Liver (tissue), 9 donors: Measurements from ENCODE around the gene MRPL18. TPM values are rescaled to one million over a fixed set of nuclear protein-coding genes. Genes with fewer than 3 reads are reported as not detected.

ENCODE experiments used
- DNase-seq: peaks from one replicate; pipeline ENCODE4 v3.0.0-alpha.2; 2017; ENCODE audit warnings: low spot score
- H3K27ac ChIP-seq, 2 donors: one replicate each; pipeline ENCODE4 v1.7.0; 2013; ENCODE audit warnings: inconsistent platforms in 2 of 2, low read length in 2 of 2, control low read depth in 1 of 2, low read depth in 1 of 2, mild to moderate bottlenecking in 1 of 2
- H3K27me3 ChIP-seq, 4 donors: one replicate each; pipeline versions ENCODE4 v1.6.1 to v1.7.0; 2013; ENCODE audit warnings: low read length in 3 of 4, inconsistent platforms in 1 of 4, mild to moderate bottlenecking in 1 of 4, moderate library complexity in 1 of 4; ENCODE audit not compliant: control insufficient read depth in 4 of 4, insufficient read depth in 4 of 4
- H3K36me3 ChIP-seq, 4 donors: one replicate each; pipeline versions ENCODE4 v1.6.1 to v1.7.0; 2013; ENCODE audit warnings: low read length in 3 of 4, mild to moderate bottlenecking in 3 of 4, low read depth in 1 of 4, moderate library complexity in 1 of 4; ENCODE audit not compliant: control insufficient read depth in 4 of 4, insufficient read depth in 3 of 4
- H3K4me1 ChIP-seq, 4 donors: one replicate each; pipeline versions ENCODE4 v1.6.1 to v1.7.0; 2013; ENCODE audit warnings: low read length in 3 of 4, mild to moderate bottlenecking in 3 of 4, moderate library complexity in 1 of 4; ENCODE audit not compliant: control insufficient read depth in 4 of 4, insufficient read depth in 4 of 4
- H3K4me3 ChIP-seq, 3 donors: one replicate each; pipeline versions ENCODE4 v1.6.1 to v1.7.0; 2013; ENCODE audit warnings: low read length in 3 of 3, control low read depth in 1 of 3, low read depth in 1 of 3, mild to moderate bottlenecking in 1 of 3
- H3K9ac ChIP-seq, 2 donors: one replicate each; pipeline ENCODE4 v1.7.0; 2013; ENCODE audit warnings: low read length in 2 of 2, mild to moderate bottlenecking in 2 of 2, moderate library complexity in 2 of 2, control low read depth in 1 of 2, low read depth in 1 of 2
- H3K9me3 ChIP-seq, 4 donors: one replicate each; pipeline versions ENCODE4 v1.6.1 to v1.7.0; 2013; ENCODE audit warnings: low read length in 3 of 4; ENCODE audit not compliant: control insufficient read depth in 4 of 4
- ATF3 ChIP-seq: IDR thresholded peaks from 2 replicates; pipeline ENCODE4 v1.6.1; 2016; ENCODE audit warnings: antibody characterized with exemption
- EGR1 ChIP-seq, 2 donors: IDR thresholded peaks; 2 replicates each; pipeline ENCODE4 v1.6.1; 2016 to 2018; ENCODE audit warnings: antibody characterized with exemption in 2 of 2, low read depth in 2 of 2
- FOXA1 ChIP-seq: IDR thresholded peaks from 2 replicates; pipeline ENCODE4 v1.6.1; 2016; ENCODE audit warnings: antibody characterized with exemption
- FOXA2 ChIP-seq: IDR thresholded peaks from 2 replicates; pipeline ENCODE4 v1.6.1; 2016; ENCODE audit warnings: antibody characterized with exemption
- GABPA ChIP-seq, 2 donors: IDR thresholded peaks in 1 of 2; conservative IDR thresholded peaks in 1 of 2; 2 replicates each; pipeline ENCODE4 v1.6.1; 2016; ENCODE audit warnings: antibody characterized with exemption in 2 of 2, mild to moderate bottlenecking in 1 of 2, moderate library complexity in 1 of 2
- HNF4A ChIP-seq, 2 donors: conservative IDR thresholded peaks; 2 replicates each; pipeline ENCODE4 v1.6.1; 2016; ENCODE audit warnings: antibody characterized with exemption in 2 of 2, mild to moderate bottlenecking in 2 of 2
- HNF4G ChIP-seq: IDR thresholded peaks from 2 replicates; pipeline ENCODE4 v1.6.1; 2016; ENCODE audit warnings: antibody characterized with exemption
- NR2F2 ChIP-seq: IDR thresholded peaks from 2 replicates; pipeline ENCODE4 v1.6.1; 2016; ENCODE audit warnings: antibody characterized with exemption
- RAD21 ChIP-seq, 2 donors: IDR thresholded peaks; 2 replicates each; pipeline ENCODE4 v1.6.1; 2016; ENCODE audit warnings: antibody characterized with exemption in 2 of 2, mild to moderate bottlenecking in 2 of 2
- RXRA ChIP-seq, 2 donors: IDR thresholded peaks; 2 replicates each; pipeline ENCODE4 v1.6.1; 2017 to 2018; ENCODE audit warnings: antibody characterized with exemption in 2 of 2, mild to moderate bottlenecking in 1 of 2
- SP1 ChIP-seq: IDR thresholded peaks from 2 replicates; pipeline ENCODE4 v1.6.1; 2018; ENCODE audit warnings: antibody characterized with exemption, mild to moderate bottlenecking
- TAF1 ChIP-seq: conservative IDR thresholded peaks from 2 replicates; pipeline ENCODE4 v1.6.1; 2016; ENCODE audit warnings: antibody characterized with exemption, mild to moderate bottlenecking
- YY1 ChIP-seq: IDR thresholded peaks from 2 replicates; pipeline ENCODE4 v1.6.1; 2016; ENCODE audit warnings: antibody characterized with exemption, mild to moderate bottlenecking
- ZBTB33 ChIP-seq: IDR thresholded peaks from 2 replicates; pipeline ENCODE4 v1.6.1; 2016; ENCODE audit warnings: antibody characterized with exemption
- WGBS: extraction: QIAGEN DNeasy Blood & Tissue Kit; methylation state at CpG from one replicate; pipeline ENCODE4 v1.1.7; 2013; 5-methylcytosine and 5-hydroxymethylcytosine counted together
- polyA plus RNA-seq, 2 donors: library from polyadenylated mRNA; stranded (reverse) in 1 of 2; unstranded in 1 of 2; fragments of 200-250 nt in 1 of 2; fragments of >200 nt in 1 of 2; fragmentation: Nextera tagmentation in 1 of 2; extraction: Ambion mirVana in 1 of 2; gene quantifications; one replicate each; pipeline versions ENCODE4 v1.2.1 to v1.2.3, GENCODE V29; 2013 to 2015
- total RNA-seq, 2 donors: library from RNA; depleted of rRNA; stranded (reverse); fragments of >200 nt; gene quantifications; one replicate each; pipeline ENCODE4 v1.2.3, GENCODE V29; 2014
- TF ChIP-seq, protein P1 (sequence below): IDR thresholded peaks from 2 replicates; pipeline ENCODE4 v1.6.1; 2016; ENCODE audit warnings: antibody characterized with exemption
- TF ChIP-seq, protein P2 (sequence below): fragments of 150-350 bp; IDR thresholded peaks from 2 replicates; pipeline ENCODE4 v1.5.1; 2017; ENCODE audit warnings: improper control_type of control experiment, low read depth, low read length; ENCODE audit not compliant: missing input control
- donor health status: healthy.
- donor health status: healthy.
- donor health status: healthy.
- donor health status: healthy.
- donor health status: healthy.

MRPL18 gene
- total and polyA plus RNA-seq, 4 donors, result 32.5 to 61.9 (median 41.9) TPM

DNA sequence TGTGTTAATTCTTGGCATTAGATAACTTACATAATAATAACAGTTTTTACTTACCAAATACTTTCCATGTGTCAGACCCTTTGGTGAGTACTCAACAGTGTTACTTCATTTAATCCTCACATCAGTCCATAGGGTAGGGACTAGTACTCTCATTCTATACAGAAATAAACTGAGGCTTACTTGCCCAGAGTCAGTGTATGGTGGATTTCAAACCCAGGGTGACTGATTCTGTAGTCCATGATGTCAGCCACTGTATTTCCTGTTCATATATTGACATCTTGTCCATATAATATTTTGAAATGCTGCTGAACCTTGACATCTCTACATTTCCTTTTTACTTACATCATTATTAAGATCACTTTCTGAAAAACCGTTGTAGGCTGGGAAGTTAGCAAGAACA lies 7.3 kb downstream of the MRPL18 start:
- Histone ChIP-seq H3K27ac (no peak overlapping the region), H3K9me3 (no peaks in the 10 kb centered on the region), H3K4me1 (no peaks in the 10 kb centered on the region), H3K36me3 (peaks cover 6 to 28% (median 21%) of the 10 kb centered on the region in 4 donors), H3K4me3 (no peak overlapping the region), H3K9ac (no peak overlapping the region), H3K27me3 (no peaks in the 10 kb centered on the region)
- WGBS, result 42% methylated on average over 1 of the region's 1 CpG
- TF ChIP-seq EGR1 (IDR thresholded peaks at IDR 0.05; ENCODE audit: low read depth in 2 of 2) (no peak), RAD21 (IDR thresholded peaks at IDR 0.05) (no peak), RXRA (IDR thresholded peaks at IDR 0.05) (no peak), NR2F2 (no peak), FOXA1 (no peak), ATF3 (no peak), SP1 (no peak), TAF1 (no peak), HNF4A (conservative IDR thresholded peaks at IDR 0.05) (no peak), HNF4G (no peak), GABPA (IDR thresholded peaks at IDR 0.05 in 1 of 2, conservative IDR thresholded peaks at IDR 0.05 in 1 of 2) (no peak), FOXA2 (no peak)
- TF ChIP-seq, protein P1, sequence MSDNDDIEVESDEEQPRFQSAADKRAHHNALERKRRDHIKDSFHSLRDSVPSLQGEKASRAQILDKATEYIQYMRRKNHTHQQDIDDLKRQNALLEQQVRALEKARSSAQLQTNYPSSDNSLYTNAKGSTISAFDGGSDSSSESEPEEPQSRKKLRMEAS, result no peak
- no peak for DNase-seq

DNA sequence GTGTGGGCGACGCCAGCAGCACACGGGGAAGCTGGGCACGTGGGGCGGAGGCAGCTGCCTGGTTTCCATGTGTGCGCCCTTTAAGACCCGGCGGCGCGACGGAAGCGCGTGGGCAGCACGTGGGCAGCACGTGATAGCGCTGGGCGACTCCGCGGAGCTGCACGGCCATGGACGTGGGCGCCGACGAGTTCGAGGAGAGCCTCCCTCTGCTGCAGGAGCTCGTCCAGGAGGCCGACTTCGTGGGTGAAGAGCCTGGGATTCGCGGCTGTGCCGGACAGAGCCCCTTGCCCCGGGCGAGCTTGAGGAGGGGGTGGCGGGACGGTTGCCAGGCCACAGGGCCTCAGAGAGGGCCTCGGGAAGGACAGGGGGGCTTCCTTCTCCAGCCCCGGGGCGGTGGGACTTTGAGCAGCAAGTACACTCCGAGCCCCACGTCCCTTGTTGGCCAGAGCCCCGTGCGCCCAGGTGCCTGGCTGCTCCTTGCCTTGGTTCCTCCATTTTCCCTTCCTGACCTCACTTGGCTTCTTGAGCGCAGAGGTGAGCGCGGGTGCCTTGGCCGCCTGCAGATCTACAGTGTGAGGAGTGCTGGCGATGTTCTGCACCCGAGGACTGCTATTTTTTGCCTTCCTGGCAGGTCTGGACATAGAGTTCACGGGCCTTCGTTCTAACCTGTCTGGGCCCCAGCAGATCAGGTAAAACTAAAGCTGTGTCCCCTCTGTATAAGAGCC lies 10.0 kb downstream of the MRPL18 start, which contains the start of gene PNLDC1:
TSS of gene PNLDC1 (plus strand) at position 136 of the 725 bp plus-strand sequence. CDS start at position 168, 32 bp downstream.
- WGBS, result 93% methylated on average over 50 of the region's 50 CpGs
- TF ChIP-seq RXRA (IDR thresholded peaks at IDR 0.05) (no peak), FOXA2 (no peak), YY1 (no peak), GABPA (IDR thresholded peaks at IDR 0.05 in 1 of 2, conservative IDR thresholded peaks at IDR 0.05 in 1 of 2) (no peak), NR2F2 (no peak), HNF4A (conservative IDR thresholded peaks at IDR 0.05) (no peak), FOXA1 (no peak), EGR1 (IDR thresholded peaks at IDR 0.05; ENCODE audit: low read depth in 2 of 2) (no peak), SP1 (no peak)
- TF ChIP-seq, protein P2, sequence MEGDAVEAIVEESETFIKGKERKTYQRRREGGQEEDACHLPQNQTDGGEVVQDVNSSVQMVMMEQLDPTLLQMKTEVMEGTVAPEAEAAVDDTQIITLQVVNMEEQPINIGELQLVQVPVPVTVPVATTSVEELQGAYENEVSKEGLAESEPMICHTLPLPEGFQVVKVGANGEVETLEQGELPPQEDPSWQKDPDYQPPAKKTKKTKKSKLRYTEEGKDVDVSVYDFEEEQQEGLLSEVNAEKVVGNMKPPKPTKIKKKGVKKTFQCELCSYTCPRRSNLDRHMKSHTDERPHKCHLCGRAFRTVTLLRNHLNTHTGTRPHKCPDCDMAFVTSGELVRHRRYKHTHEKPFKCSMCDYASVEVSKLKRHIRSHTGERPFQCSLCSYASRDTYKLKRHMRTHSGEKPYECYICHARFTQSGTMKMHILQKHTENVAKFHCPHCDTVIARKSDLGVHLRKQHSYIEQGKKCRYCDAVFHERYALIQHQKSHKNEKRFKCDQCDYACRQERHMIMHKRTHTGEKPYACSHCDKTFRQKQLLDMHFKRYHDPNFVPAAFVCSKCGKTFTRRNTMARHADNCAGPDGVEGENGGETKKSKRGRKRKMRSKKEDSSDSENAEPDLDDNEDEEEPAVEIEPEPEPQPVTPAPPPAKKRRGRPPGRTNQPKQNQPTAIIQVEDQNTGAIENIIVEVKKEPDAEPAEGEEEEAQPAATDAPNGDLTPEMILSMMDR, result no peak
- no peak within 1 kb of the TSS for H3K4me3 ChIP-seq
- H3K9me3 ChIP-seq, result no peaks in the 10 kb centered on the region
- no peaks in the 10 kb centered on the region for H3K4me1 ChIP-seq
- H3K9ac ChIP-seq, result no peak within 1 kb of the TSS
- no peaks in the 10 kb centered on the region for H3K27me3 ChIP-seq
- DNase-seq, result no peak
- H3K36me3 ChIP-seq, result peaks cover 5 to 27% (median 20%) of the 10 kb centered on the region in 4 donors
- no peak within 1 kb of the TSS for H3K27ac ChIP-seq

GRCh38 chr6:159801935-159802334 lies 11.7 kb downstream of the MRPL18 start:
- WGBS, result 89% methylated on average over 8 of the region's 8 CpGs
- TF ChIP-seq, protein P2, result no peak
- TF ChIP-seq NR2F2, result no peak
- TF ChIP-seq HNF4G, result no peak
- no peak for TF ChIP-seq HNF4A (conservative IDR thresholded peaks at IDR 0.05)
- no peak for TF ChIP-seq SP1
- TF ChIP-seq EGR1 (IDR thresholded peaks at IDR 0.05; ENCODE audit: low read depth in 2 of 2), result no peak
- TF ChIP-seq RAD21 (IDR thresholded peaks at IDR 0.05), result no peak
- no peak for TF ChIP-seq ZBTB33
- no peak for TF ChIP-seq RXRA (IDR thresholded peaks at IDR 0.05)

More at GRCh38 chr6:159801935-159802334, 11.7 kb downstream of the MRPL18 start:
- no peak overlapping the region for H3K4me3 ChIP-seq
- H3K36me3 ChIP-seq, result peaks cover 5 to 25% (median 17%) of the 10 kb centered on the region in 4 donors
- no peaks in the 10 kb centered on the region for H3K9me3 ChIP-seq
- H3K4me1 ChIP-seq, result no peaks in the 10 kb centered on the region
- no peak overlapping the region for H3K9ac ChIP-seq
- no peaks in the 10 kb centered on the region for H3K27me3 ChIP-seq
- no peak overlapping the region for H3K27ac ChIP-seq
- no peak for DNase-seq
